HepG2 (cell line): Measurements from ENCODE around the gene DHX16. TPM values are rescaled to one million over a fixed set of nuclear protein-coding genes. Genes with fewer than 3 reads are reported as not detected.

Experiments
- ATF4 ChIP-seq, 2 experiments: fragments of 450-650 bp in 1 of 2; sonication (generic) in 1 of 2; formaldehyde crosslinking; IDR thresholded peaks; 2 replicates each; pipeline versions ENCODE4 v1.5.0 to v1.8.0; 2020 to 2022; ENCODE audit warnings: mild to moderate bottlenecking in 1 of 2, missing genetic modification reagents in 1 of 2
- CAMTA2 ChIP-seq: sonication (generic); formaldehyde crosslinking; IDR thresholded peaks from 2 replicates; pipeline ENCODE4 v1.4.0; 2020; ENCODE audit warnings: mild to moderate bottlenecking, missing genetic modification reagents, borderline replicate concordance
- CSRNP1 ChIP-seq: sonication (generic); formaldehyde crosslinking; IDR thresholded peaks from 2 replicates; pipeline ENCODE4 v1.8.1; 2023; ENCODE audit warnings: mild to moderate bottlenecking, missing genetic modification reagents
- DRAP1 ChIP-seq: IDR thresholded peaks from 2 replicates; pipeline ENCODE4 v1.6.1; 2016; ENCODE audit warnings: missing genetic modification reagents, missing compliant biosample characterization
- ETV5 ChIP-seq: IDR thresholded peaks from 2 replicates; pipeline ENCODE4 v1.6.1; 2018; ENCODE audit warnings: missing biosample characterization, missing genetic modification reagents, inconsistent platforms, borderline replicate concordance
- NR1H2 ChIP-seq: sonication (generic); formaldehyde crosslinking; IDR thresholded peaks from 2 replicates; pipeline ENCODE4 v1.8.1; 2022; ENCODE audit warnings: low read depth, missing genetic modification reagents, borderline replicate concordance
- NR2F2 ChIP-seq: IDR thresholded peaks from 2 replicates; pipeline ENCODE4 v1.6.1; 2012; ENCODE audit warnings: low read depth, inconsistent platforms, borderline replicate concordance
- PBX2 ChIP-seq: IDR thresholded peaks from 2 replicates; pipeline ENCODE4 v1.6.1; 2016; ENCODE audit warnings: control low read depth
- POLR2A ChIP-seq, 2 experiments: IDR thresholded peaks; 2 replicates each; pipeline ENCODE4 v1.6.1; 2011; ENCODE audit warnings: low read depth in 2 of 2, low read length in 2 of 2, mild to moderate bottlenecking in 1 of 2, moderate library complexity in 1 of 2; ENCODE audit not compliant: insufficient read depth in 1 of 2
- RBFOX2 ChIP-seq: fragments of 200-400 bp; formaldehyde crosslinking; IDR thresholded peaks from 2 replicates; pipeline ENCODE4 v1.6.1; 2017; ENCODE audit warnings: low read depth, mild to moderate bottlenecking, low read length
- RXRA ChIP-seq: sonication (generic); formaldehyde crosslinking; IDR thresholded peaks from 2 replicates; pipeline ENCODE4 v1.5.1; 2020; ENCODE audit warnings: missing genetic modification reagents
- SMARCC2 ChIP-seq: fragments of 450-650 bp; IDR thresholded peaks from 2 replicates; pipeline ENCODE4 v1.6.1; 2017; ENCODE audit warnings: antibody characterized with exemption, mild to moderate bottlenecking
- SRSF4 ChIP-seq: fragments of 200-400 bp; formaldehyde crosslinking; IDR thresholded peaks from one replicate; pipeline ENCODE4 v1.6.1; 2018; ENCODE audit warnings: mild to moderate bottlenecking, low read depth, low read length, moderate library complexity; ENCODE audit not compliant: poor library complexity, severe bottlenecking
- TARDBP ChIP-seq: sonication (generic); formaldehyde crosslinking; IDR thresholded peaks from 2 replicates; pipeline ENCODE4 v1.8.0; 2022; ENCODE audit warnings: mild to moderate bottlenecking, missing genetic modification reagents
- TFAP4 ChIP-seq: sonication (generic); IDR thresholded peaks from 2 replicates; pipeline ENCODE4 v1.6.1; 2016; ENCODE audit warnings: low read depth, borderline replicate concordance
- ZKSCAN1 ChIP-seq: fragments of 150-350 bp; IDR thresholded peaks from 2 replicates; pipeline ENCODE4 v1.6.1; 2014; ENCODE audit warnings: low read length
- ZNF30 ChIP-seq: sonication (generic); formaldehyde crosslinking; IDR thresholded peaks from 2 replicates; pipeline ENCODE4 v1.5.0; 2020; ENCODE audit warnings: mild to moderate bottlenecking, missing genetic modification reagents
- ZNF335 ChIP-seq: sonication (generic); formaldehyde crosslinking; IDR thresholded peaks from 2 replicates; pipeline ENCODE4 v1.4.0; 2020; ENCODE audit warnings: missing genetic modification reagents
- polyA plus RNA-seq, 8 experiments: library from polyadenylated mRNA; depleted of rRNA in 3 of 8; stranded (reverse) in 7 of 8; unstranded in 1 of 8; fragments of >200 nt; fragmentation: Illumina TruSeq in 4 of 8; extraction: Trizol in 4 of 8; gene quantifications; 2 replicates each; pipeline versions ENCODE4 v1.2.1 to v1.2.3, GENCODE V29; 2011 to 2016; ENCODE audit warnings: low read depth in 4 of 8, missing spikeins in 1 of 8, mixed read lengths in 1 of 8; ENCODE audit not compliant: insufficient read depth in 1 of 8
- total RNA-seq, 5 experiments: library from RNA; depleted of rRNA; stranded (reverse); fragments of >200 nt; fragmentation: Illumina TruSeq; extraction: Trizol; gene quantifications; 2 replicates each; pipeline ENCODE4 v1.2.3, GENCODE V29; 2016; ENCODE audit warnings: low read depth in 1 of 5
- TF ChIP-seq, protein P1 (sequence below): sonication (generic); formaldehyde crosslinking; IDR thresholded peaks from 2 replicates; pipeline ENCODE4 v1.4.0; 2020; ENCODE audit warnings: missing genetic modification reagents, borderline replicate concordance

Gene DHX16
- total and polyA plus RNA-seq, 2 of the 13 experiments (the other 11 are each of a cell fraction or from before 2014, with no cell fraction given) = 57.0 to 58.5 TPM

GRCh38 chr6:30612687-30613248 is 60.0 kb downstream of the DHX16 start (continued):
- TF ChIP-seq CAMTA2 (no peak), TFAP4 (no peak), SRSF4 (peak; percentile 36), CSRNP1 (CRISPR knock-in tag) (no peak), ZKSCAN1 (no peak), SMARCC2 (no peak), NR1H2 (CRISPR knock-in tag) (no peak), POLR2A (IDR thresholded peaks at IDR 0.05; ENCODE audit: insufficient read depth in 1 of 2, low read depth in 2 of 2, low read length in 2 of 2) (peak in 1 of 2 experiments; percentile 69; a peak in 3 of 4 replicates), ZNF335 (CRISPR knock-in tag) (no peak), TARDBP (CRISPR knock-in tag) (0 out of 2 replicates have a peak, but pooled peaks have one; percentile 33), DRAP1 (CRISPR knock-in tag) (peak; percentile 14; the same call in 1 of the 2 replicates), NR2F2 (0 out of 2 replicates have a peak, but pooled peaks have one; percentile 11), RBFOX2 (peak; percentile 84), ATF4 (CRISPR knock-in tag; IDR thresholded peaks at IDR 0.05) (no peak), RXRA (CRISPR knock-in tag) (no peak), ZNF30 (CRISPR knock-in tag) (no peak), PBX2 (CRISPR knock-in tag) (no peak), ETV5 (no peak)
- TF ChIP-seq, protein P1, sequence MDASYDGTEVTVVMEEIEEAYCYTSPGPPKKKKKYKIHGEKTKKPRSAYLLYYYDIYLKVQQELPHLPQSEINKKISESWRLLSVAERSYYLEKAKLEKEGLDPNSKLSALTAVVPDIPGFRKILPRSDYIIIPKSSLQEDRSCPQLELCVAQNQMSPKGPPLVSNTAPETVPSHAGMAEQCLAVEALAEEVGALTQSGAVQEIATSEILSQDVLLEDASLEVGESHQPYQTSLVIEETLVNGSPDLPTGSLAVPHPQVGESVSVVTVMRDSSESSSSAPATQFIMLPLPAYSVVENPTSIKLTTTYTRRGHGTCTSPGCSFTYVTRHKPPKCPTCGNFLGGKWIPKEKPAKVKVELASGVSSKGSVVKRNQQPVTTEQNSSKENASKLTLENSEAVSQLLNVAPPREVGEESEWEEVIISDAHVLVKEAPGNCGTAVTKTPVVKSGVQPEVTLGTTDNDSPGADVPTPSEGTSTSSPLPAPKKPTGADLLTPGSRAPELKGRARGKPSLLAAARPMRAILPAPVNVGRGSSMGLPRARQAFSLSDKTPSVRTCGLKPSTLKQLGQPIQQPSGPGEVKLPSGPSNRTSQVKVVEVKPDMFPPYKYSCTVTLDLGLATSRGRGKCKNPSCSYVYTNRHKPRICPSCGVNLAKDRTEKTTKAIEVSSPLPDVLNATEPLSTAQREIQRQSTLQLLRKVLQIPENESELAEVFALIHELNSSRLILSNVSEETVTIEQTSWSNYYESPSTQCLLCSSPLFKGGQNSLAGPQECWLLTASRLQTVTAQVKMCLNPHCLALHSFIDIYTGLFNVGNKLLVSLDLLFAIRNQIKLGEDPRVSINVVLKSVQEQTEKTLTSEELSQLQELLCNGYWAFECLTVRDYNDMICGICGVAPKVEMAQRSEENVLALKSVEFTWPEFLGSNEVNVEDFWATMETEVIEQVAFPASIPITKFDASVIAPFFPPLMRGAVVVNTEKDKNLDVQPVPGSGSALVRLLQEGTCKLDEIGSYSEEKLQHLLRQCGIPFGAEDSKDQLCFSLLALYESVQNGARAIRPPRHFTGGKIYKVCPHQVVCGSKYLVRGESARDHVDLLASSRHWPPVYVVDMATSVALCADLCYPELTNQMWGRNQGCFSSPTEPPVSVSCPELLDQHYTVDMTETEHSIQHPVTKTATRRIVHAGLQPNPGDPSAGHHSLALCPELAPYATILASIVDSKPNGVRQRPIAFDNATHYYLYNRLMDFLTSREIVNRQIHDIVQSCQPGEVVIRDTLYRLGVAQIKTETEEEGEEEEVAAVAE (CRISPR knock-in tag) = no peak
